Activated T-cell treated with anti-CD3 and anti-CD28 coated beads for 1 hour (primary cell): ENCODE data around the gene PWWP2B.

ENCODE experiments used
- DNase-seq: peaks from one replicate; pipeline ENCODE4 v3.0.0-alpha.2; 2020; ENCODE audit warnings: low read depth

The PWWP2B gene

GRCh38 chr10:132459301-132460003 lies 62.5 kb downstream of the PWWP2B start:
- no peak for DNase-seq

GRCh38 chr10:132460071-132460470 lies 63.1 kb downstream of the PWWP2B start:
- no peak for DNase-seq

GRCh38 chr10:132460691-132461090 lies 63.7 kb downstream of the PWWP2B start:
- DNase-seq: no peak

- no peak for DNase-seq
Observed at GRCh38 chr10:132461103-132461682, 64.2 kb downstream of the PWWP2B start.

- no peak for DNase-seq
Observed at GRCh38 chr10:132461683-132462231, 64.8 kb downstream of the PWWP2B start.

- no peak for DNase-seq
Observed at GRCh38 chr10:132462463-132463332, 65.7 kb downstream of the PWWP2B start.

GRCh38 chr10:132463333-132464255 lies 66.6 kb downstream of the PWWP2B start:
- DNase-seq: no peak

GRCh38 chr10:132464256-132465192 lies 67.5 kb downstream of the PWWP2B start:
- no peak for DNase-seq

- no peak for DNase-seq
Observed at GRCh38 chr10:132465193-132465888, 68.3 kb downstream of the PWWP2B start.

GRCh38 chr10:132465889-132466519 lies 69.0 kb downstream of the PWWP2B start:
- DNase-seq: no peak

- no peak for DNase-seq
Observed at GRCh38 chr10:132466520-132467463, 69.8 kb downstream of the PWWP2B start.
